A673 (cell line): ENCODE data around the gene HDAC4. TPM values are rescaled to one million over a fixed set of nuclear protein-coding genes. Genes with fewer than 3 reads are reported as not detected.

Source experiments
- BruUV-seq: library from RNA; stranded (reverse); fragments of 400-500 nt; replicated peaks from 2 replicates; lab custom pipeline; 2021; lab: Mats Ljungman, UMichigan
- CTCF ChIA-PET: fragments of 300-600 bp; sonication (Branson Sonifier 250); formaldehyde crosslinking; loops from one replicate; lab custom pipeline; 2022; ENCODE audit warnings: antibody characterized with exemption; lab: Charles Lee
- POLR2A ChIA-PET: fragments of 300-600 bp; sonication (Branson Sonifier 250); formaldehyde crosslinking; loops from one replicate; lab custom pipeline; 2022; ENCODE audit warnings: antibody characterized with exemption; ENCODE audit not compliant: low non-redundant PET; lab: Charles Lee
- DNase-seq: peaks from one replicate; pipeline ENCODE4 v3.0.0-alpha.2; 2015; ENCODE audit warnings: low spot score
- H3K27ac ChIP-seq: fragments of 200-600 bp; sonication (generic); 2 replicates; pipeline ENCODE4 v1.5.1; 2016; ENCODE audit warnings: mixed run types, low read depth, mild to moderate bottlenecking, mixed read lengths, antibody characterized with exemption, low read length; ENCODE audit not compliant: poor library complexity, severe bottlenecking
- H3K27me3 ChIP-seq: fragments of 200-600 bp; sonication (generic); replicated peaks from 2 replicates; pipeline ENCODE4 v1.6.1; 2017; ENCODE audit warnings: mixed run types, low read depth, mild to moderate bottlenecking, mixed read lengths, antibody characterized with exemption, low read length; ENCODE audit not compliant: insufficient read depth, poor library complexity
- H3K36me3 ChIP-seq: fragments of 200-600 bp; sonication (generic); 2 replicates; pipeline ENCODE4 v1.6.1; 2016; ENCODE audit warnings: mixed run types, mild to moderate bottlenecking, mixed read lengths, antibody characterized with exemption, low read length; ENCODE audit not compliant: insufficient read depth, poor library complexity, severe bottlenecking
- H3K4me1 ChIP-seq: fragments of 200-600 bp; sonication (generic); 2 replicates; pipeline ENCODE4 v1.6.1; 2017; ENCODE audit warnings: mixed run types, mild to moderate bottlenecking, mixed read lengths, antibody characterized with exemption, low read length; ENCODE audit not compliant: insufficient read depth, poor library complexity, severe bottlenecking
- H3K4me3 ChIP-seq: fragments of 200-600 bp; sonication (generic); 2 replicates; pipeline ENCODE4 v1.5.1; 2016; ENCODE audit warnings: low read depth, mixed run types, mild to moderate bottlenecking, mixed read lengths, low read length; ENCODE audit not compliant: poor library complexity, severe bottlenecking
- H3K9me3 ChIP-seq: fragments of 200-600 bp; sonication (generic); 2 replicates; pipeline ENCODE4 v1.6.1; 2016; ENCODE audit warnings: mixed run types, low read depth, mild to moderate bottlenecking, mixed read lengths, antibody characterized with exemption, low read length; ENCODE audit not compliant: poor library complexity, severe bottlenecking
- CTCF ChIP-seq: fragments of 300-800, 200-600 bp; sonication (generic); conservative IDR thresholded peaks from 2 replicates; pipeline ENCODE4 v1.5.1; 2017; ENCODE audit warnings: low read depth, mild to moderate bottlenecking, antibody characterized with exemption, low read length, moderate library complexity, mixed read lengths
- EZH2 ChIP-seq: fragments of 200-600 bp; sonication (generic); IDR thresholded peaks from 2 replicates; pipeline ENCODE4 v1.6.1; 2017; ENCODE audit warnings: borderline replicate concordance, low read depth, mild to moderate bottlenecking, mixed read lengths, antibody characterized with exemption, low read length; ENCODE audit not compliant: poor library complexity, severe bottlenecking
- intact Hi-C: fragments of 100-400 bp; cut with micrococcal nuclease; formaldehyde crosslinking; loops from one replicate; pipeline ENCODE4 v1.10.0; 2022; ENCODE audit not compliant: unreplicated experiment
- total RNA-seq: library from RNA; stranded (reverse); gene quantifications from 2 replicates; pipeline ENCODE4 v1.2.3, GENCODE V29; 2021

Gene HDAC4
- total RNA-seq, 1 experiment from 2014 or later: 40.0 TPM

- ChIA-PET CTCF (no interaction called here), POLR2A (no interaction called here)
These were observed 332.4 kb downstream of the HDAC4 start for GRCh38 chr2:239068411-239068810.

DNA sequence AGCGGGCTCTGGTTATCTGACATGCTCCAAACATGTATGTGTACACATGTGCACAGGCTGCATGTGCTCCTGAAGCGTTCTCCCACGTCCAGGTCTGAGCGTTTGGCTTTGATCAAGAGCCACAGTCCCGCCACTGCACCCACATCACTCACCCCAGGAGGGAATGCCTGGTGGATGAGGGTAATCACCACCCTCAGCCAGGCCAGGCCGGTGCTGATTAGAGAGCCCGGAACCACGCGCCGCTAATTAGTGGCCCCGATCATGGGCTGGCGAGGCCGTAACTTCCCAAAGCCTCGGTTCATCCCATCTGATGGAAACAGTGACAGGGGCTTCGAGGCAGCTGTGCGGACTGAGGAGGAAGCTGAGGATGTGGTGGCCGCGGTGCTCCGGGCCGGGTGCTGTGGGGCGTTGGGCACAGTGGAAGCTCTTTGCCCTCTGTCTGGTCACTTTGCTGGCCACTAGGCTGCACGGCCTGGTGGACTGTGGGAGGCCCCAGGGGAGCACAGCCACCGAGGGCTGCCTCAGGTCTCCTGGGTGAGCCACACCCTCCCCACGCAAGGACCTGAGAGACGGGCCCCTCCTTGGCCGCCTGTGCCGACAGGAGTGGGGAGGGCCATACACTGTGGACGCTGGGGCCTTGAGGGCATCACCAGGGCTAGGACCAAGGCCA, 333.5 kb downstream of the HDAC4 start:
- ChIA-PET CTCF (no interaction called here), POLR2A (no interaction called here)
- TF ChIP-seq CTCF (no peak), EZH2 (no peak)
- no peaks in the 10 kb centered on the region for H3K27me3 ChIP-seq
- intact Hi-C loops: no loop called here
- no peaks in the 10 kb centered on the region for H3K36me3 ChIP-seq
- H3K4me1 ChIP-seq: no peaks in the 10 kb centered on the region
- no peak for DNase-seq
- H3K27ac ChIP-seq: no peak overlapping the region
- H3K9me3 ChIP-seq: no peaks in the 10 kb centered on the region
- no TSS peak for BruUV-seq
- H3K4me3 ChIP-seq: no peak overlapping the region

More at GRCh38 chr2:239068411-239068810, 332.4 kb downstream of the HDAC4 start:
- Histone ChIP-seq H3K27ac (no peak overlapping the region), H3K36me3 (no peaks in the 10 kb centered on the region), H3K27me3 (no peaks in the 10 kb centered on the region), H3K4me1 (no peaks in the 10 kb centered on the region), H3K9me3 (no peaks in the 10 kb centered on the region), H3K4me3 (no peak overlapping the region)
- BruUV-seq: no TSS peak
- DNase-seq: no peak
- TF ChIP-seq EZH2 (no peak), CTCF (no peak)
- intact Hi-C loops: no loop called here

GRCh38 chr2:239066597-239066996, 334.2 kb downstream of the HDAC4 start:
- Histone ChIP-seq H3K4me1 (no peaks in the 10 kb centered on the region), H3K27me3 (no peaks in the 10 kb centered on the region), H3K36me3 (no peaks in the 10 kb centered on the region), H3K9me3 (no peaks in the 10 kb centered on the region), H3K27ac (no peak overlapping the region), H3K4me3 (no peak overlapping the region)
- intact Hi-C loops: no loop called here
- ChIA-PET POLR2A (no interaction called here), CTCF (no interaction called here)
- no peak for DNase-seq
- BruUV-seq: no TSS peak
- TF ChIP-seq EZH2 (no peak), CTCF (no peak)
